Measurements from ENCODE around the gene NAPB. TPM values are rescaled to one million over a fixed set of nuclear protein-coding genes. Genes with fewer than 3 reads are reported as not detected.

Gene NAPB
- total and polyA plus RNA-seq, 10 of the 15 experiments (the other 5 are each of a cell fraction or from before 2014, with no cell fraction given): 2.1 to 15.9 (median 7.2) TPM

GRCh38 chr20:23453549-23454543 is 32.6 kb upstream of the NAPB start:
- H3K27me3 ChIP-seq (replicated peaks in 1 of 2; ENCODE audit: control insufficient read depth in 2 of 2, insufficient read depth in 2 of 2, low read length in 1 of 2): no peaks in the 10 kb centered on the region
- H3K4me1 ChIP-seq (ENCODE audit: control insufficient read depth, insufficient read depth, low read length): no peaks in the 10 kb centered on the region
- SMC1A ChIA-PET (ENCODE audit: uncharacterized antibody, unreplicated experiment): no interaction called here
- no peak for ATAC-seq
- intact Hi-C loops (cut with micrococcal nuclease; ENCODE audit: unreplicated experiment) (no loop called here), in situ Hi-C loops (cut with MboI) (no loop called here)
- no peaks in the 10 kb centered on the region for H3K36me3 ChIP-seq (ENCODE audit: control insufficient read depth in 2 of 2, insufficient read depth in 2 of 2, low read length in 1 of 2)
- no peak for DNase-seq (ENCODE audit: low read depth, low spot score)
- no peak overlapping the region for H3K27ac ChIP-seq (ENCODE audit: control insufficient read depth, insufficient read depth)
- H2AFZ ChIP-seq (ENCODE audit: control insufficient read depth, low read depth, low read length): no peak overlapping the region
- H3K9ac ChIP-seq (ENCODE audit: control insufficient read depth, insufficient read depth, low read length): no peak overlapping the region
- CTCF ChIA-PET: no interaction called here
- H3K4me2 ChIP-seq (ENCODE audit: control insufficient read depth, insufficient read depth): no peak overlapping the region
- H3K9me3 ChIP-seq (replicated peaks; ENCODE audit: control insufficient read depth, insufficient read depth, low read length): no peaks in the 10 kb centered on the region
- RAD21 ChIA-PET (ENCODE audit: unreplicated experiment): no interaction called here
- no peak for FAIRE-seq
- TF ChIP-seq JUND (IDR thresholded peaks at IDR 0.05; ENCODE audit: low read depth, low read length): no peak
- TF ChIP-seq JUNB (IDR thresholded peaks at IDR 0.05): no peak
- TF ChIP-seq RFX5 (IDR thresholded peaks at IDR 0.05; ENCODE audit: low read depth, low read length): no peak
- TF ChIP-seq FOXK2 (IDR thresholded peaks at IDR 0.05): 0 out of 2 replicates have a peak, but pooled peaks have one; percentile 31
- POLR2A ChIA-PET: no interaction called here
- H3K4me3 ChIP-seq: no peak overlapping the region
- no TSS peak for BruUV-seq (replicated peaks)
- no peaks in the 10 kb centered on the region for H4K20me1 ChIP-seq (ENCODE audit: control insufficient read depth, insufficient read depth)
- H3K79me2 ChIP-seq (ENCODE audit: control insufficient read depth, insufficient read depth, low read length): no peaks in the 10 kb centered on the region
- WGBS (ENCODE audit: insufficient coverage, insufficient replicate concordance, low lambda C conversion rate, missing lambda C conversion rate): 47% methylated on average over 15 of the region's 15 CpGs

- H2AFZ ChIP-seq (ENCODE audit: control insufficient read depth, low read depth, low read length): no peak within 1 kb of the TSS
- BruUV-seq (replicated peaks): no TSS peak
- DNase-seq (ENCODE audit: low read depth, low spot score): no peak
- RAD21 ChIA-PET (ENCODE audit: unreplicated experiment): no interaction called here
- no peak for ATAC-seq
- WGBS (ENCODE audit: insufficient coverage, insufficient replicate concordance, low lambda C conversion rate, missing lambda C conversion rate): 0% methylated on average over 2 of the region's 4 CpGs
- H3K79me2 ChIP-seq (ENCODE audit: control insufficient read depth, insufficient read depth, low read length): no peaks in the 10 kb centered on the region
- no peak within 1 kb of the TSS for H3K27ac ChIP-seq (ENCODE audit: control insufficient read depth, insufficient read depth)
- CTCF ChIA-PET: interaction anchor here (1.4 kb wide), 1 partner anchor 9 kb away, joined by 4 read pairs; no protein-coding TSS in a partner anchor
- no peak within 1 kb of the TSS for H3K4me3 ChIP-seq
- intact Hi-C loops (cut with micrococcal nuclease; ENCODE audit: unreplicated experiment) (no loop called here), in situ Hi-C loops (cut with MboI) (no loop called here)
- no peak for FAIRE-seq
- H4K20me1 ChIP-seq (ENCODE audit: control insufficient read depth, insufficient read depth): no peaks in the 10 kb centered on the region
- H3K4me1 ChIP-seq (ENCODE audit: control insufficient read depth, insufficient read depth, low read length): no peaks in the 10 kb centered on the region
- no peaks in the 10 kb centered on the region for H3K9me3 ChIP-seq (replicated peaks; ENCODE audit: control insufficient read depth, insufficient read depth, low read length)
- no peaks in the 10 kb centered on the region for H3K36me3 ChIP-seq (ENCODE audit: control insufficient read depth in 2 of 2, insufficient read depth in 2 of 2, low read length in 1 of 2)
- no peak for TF ChIP-seq ZBTB4 (CRISPR knock-in tag; IDR thresholded peaks at IDR 0.05)
- TF ChIP-seq POLR2AphosphoS5 (IDR thresholded peaks at IDR 0.05; ENCODE audit: low read length): no peak
- no peak for TF ChIP-seq POU2F2 (IDR thresholded peaks at IDR 0.05; ENCODE audit: borderline replicate concordance, low read depth, low read length)
- TF ChIP-seq FOXM1 (IDR thresholded peaks at IDR 0.05; ENCODE audit: low read depth, low read length): no peak
- no peak for TF ChIP-seq CHD4 (IDR thresholded peaks at IDR 0.05)
- no peak for TF ChIP-seq ZBTB33 (IDR thresholded peaks at IDR 0.05)
- no peak within 1 kb of the TSS for H3K4me2 ChIP-seq (ENCODE audit: control insufficient read depth, insufficient read depth)
- POLR2A ChIA-PET: no interaction called here
- SMC1A ChIA-PET (ENCODE audit: uncharacterized antibody, unreplicated experiment): no interaction called here
- no peaks in the 10 kb centered on the region for H3K27me3 ChIP-seq (replicated peaks in 1 of 2; ENCODE audit: control insufficient read depth in 2 of 2, insufficient read depth in 2 of 2, low read length in 1 of 2)
- no peak within 1 kb of the TSS for H3K9ac ChIP-seq (ENCODE audit: control insufficient read depth, insufficient read depth, low read length)
Observed at GRCh38 chr20:23452776-23453175, 31.5 kb upstream of the NAPB start, which contains the start of gene CST11. Gene CST11, minus strand, starts transcription at chr20:23452876. Its CDS starts 65 bp downstream, at chr20:23452811.

Data from GM12878 (cell line).